ENCODE measurements around the gene MRPL48.
"Not testable (repeated sequence)": the region's sequence is repeated elsewhere in the genome, so short reads cannot be mapped to it uniquely, and the experiment has no call there.

MRPL48 gene

GRCh38 chr11:73787643-73788558 is at the start of gene MRPL48:
TSS of gene MRPL48 (plus strand) at chr11:73787874. CDS start at chr11:73787972, 98 bp downstream.
- DNase-seq (ENCODE audit: low spot score), result peak; percentile 86

GRCh38 chr11:73743045-73743444 is 44.6 kb upstream of the MRPL48 start:
- no peak for DNase-seq (ENCODE audit: low spot score)

- DNase-seq (ENCODE audit: low spot score), result no peak
Observed at GRCh38 chr11:73746701-73747100, 41.0 kb upstream of the MRPL48 start.

GRCh38 chr11:73747762-73748161 is 39.9 kb upstream of the MRPL48 start:
- DNase-seq (ENCODE audit: low spot score), result no peak

GRCh38 chr11:73748300-73748699 is 39.4 kb upstream of the MRPL48 start:
- DNase-seq (ENCODE audit: low spot score), result no peak

- no peak for DNase-seq (ENCODE audit: low spot score)
Observed at GRCh38 chr11:73749118-73749517, 38.6 kb upstream of the MRPL48 start.

GRCh38 chr11:73750228-73750627 is 37.4 kb upstream of the MRPL48 start:
- no peak for DNase-seq (ENCODE audit: low spot score)

GRCh38 chr11:73750862-73751261 is 36.8 kb upstream of the MRPL48 start:
- not testable (repeated sequence) for DNase-seq (ENCODE audit: low spot score)

- DNase-seq (ENCODE audit: low spot score), result no peak
Observed at GRCh38 chr11:73752216-73752867, 35.3 kb upstream of the MRPL48 start.

GRCh38 chr11:73752903-73753302 is 34.8 kb upstream of the MRPL48 start:
- no peak for DNase-seq (ENCODE audit: low spot score)

GRCh38 chr11:73753938-73754337 is 33.7 kb upstream of the MRPL48 start:
- no peak for DNase-seq (ENCODE audit: low spot score)

- DNase-seq (ENCODE audit: low spot score), result no peak
Observed at GRCh38 chr11:73755670-73756069, 32.0 kb upstream of the MRPL48 start.

GRCh38 chr11:73757598-73757997 is 30.1 kb upstream of the MRPL48 start:
- no peak for DNase-seq (ENCODE audit: low spot score)

GRCh38 chr11:73758451-73758850 is 29.2 kb upstream of the MRPL48 start:
- DNase-seq (ENCODE audit: low spot score), result no peak

- no peak for DNase-seq (ENCODE audit: low spot score)
Observed at GRCh38 chr11:73759610-73760134, 28.0 kb upstream of the MRPL48 start.

GRCh38 chr11:73760135-73760678 is 27.5 kb upstream of the MRPL48 start:
- DNase-seq (ENCODE audit: low spot score), result peak; percentile 34

GRCh38 chr11:73760679-73761402 is 26.8 kb upstream of the MRPL48 start, which contains the start of gene RAB6A:
TSS of gene RAB6A (minus strand) at chr11:73761074. CDS start at chr11:73760635, 439 bp downstream.
- peak; percentile 100 for DNase-seq (ENCODE audit: low spot score)

- DNase-seq (ENCODE audit: low spot score), result no peak
Observed at GRCh38 chr11:73761403-73761945, 26.2 kb upstream of the MRPL48 start.

- DNase-seq (ENCODE audit: low spot score), result no peak
Observed at GRCh38 chr11:73762732-73763131, 24.9 kb upstream of the MRPL48 start.

GRCh38 chr11:73766763-73767162 is 20.9 kb upstream of the MRPL48 start:
- no peak for DNase-seq (ENCODE audit: low spot score)

GRCh38 chr11:73770811-73771210 is 16.9 kb upstream of the MRPL48 start:
- DNase-seq (ENCODE audit: low spot score), result not testable (repeated sequence)
